ENCODE data around the gene SLC17A9. TPM values are rescaled to one million over a fixed set of nuclear protein-coding genes. Genes with fewer than 3 reads are reported as not detected.
"Not testable (repeated sequence)": the region's sequence is repeated elsewhere in the genome, so short reads cannot be mapped to it uniquely, and the experiment has no call there.

Gene SLC17A9
- total RNA-seq, 1 experiment from 2014 or later, result 37.6 TPM

GRCh38 chr20:62923059-62923668 is 29.3 kb upstream of the SLC17A9 start:
- Histone ChIP-seq H4K20me1 (ENCODE audit: insufficient read depth) (peaks cover 56% of the 10 kb centered on the region), H3K9ac (ENCODE audit: low read length) (peak overlapping the region; percentile 96), H3K4me3 (replicated peaks in 1 of 2; ENCODE audit: low read depth in 1 of 2, low read length in 2 of 2) (peak overlapping the region in 1 of 2 experiments; percentile 71; a peak in 1 of 4 replicates), H3K79me2 (ENCODE audit: insufficient read depth, low read length) (peaks cover 99% of the 10 kb centered on the region), H3K27ac (ENCODE audit: low read depth, low read length) (peak overlapping the region; percentile 10; the same call in 1 of the 2 replicates), H3K4me1 (ENCODE audit: control insufficient read depth in 1 of 2, insufficient read depth in 2 of 2, low read length in 2 of 2) (peaks cover 46 to 69% of the 10 kb centered on the region in 2 experiments), H3K4me2 (ENCODE audit: low read length) (peak overlapping the region; percentile 75)
- H3K9me2 ChIP-seq (ENCODE audit: insufficient read depth); CTCF ChIA-PET; BruUV-seq (replicated peaks); H3K9me3 ChIP-seq (ENCODE audit: control insufficient read depth in 1 of 2, insufficient read depth in 1 of 2, low read depth in 1 of 2, low read length in 2 of 2); H3K27me3 ChIP-seq (ENCODE audit: insufficient read depth, low read length); intact Hi-C loops (cut with micrococcal nuclease); H3K36me3 ChIP-seq (ENCODE audit: control insufficient read depth in 1 of 2, insufficient read depth in 2 of 2, low read length in 2 of 2); RAD21 ChIA-PET (ENCODE audit: low non-redundant PET in 1 of 2, low total read pairs in 2 of 2, uncharacterized antibody in 2 of 2, unreplicated experiment in 2 of 2); POLR2A ChIA-PET; H2AFZ ChIP-seq (ENCODE audit: low read depth, low read length, poor library complexity, severe bottlenecking): not testable (repeated sequence)
- peak; percentile 24; the same call in 1 of the 2 replicates for ATAC-seq
- TF ChIP-seq POLR2AphosphoS5 (IDR thresholded peaks at IDR 0.05; ENCODE audit: low read depth, low read length), result 0 out of 2 replicates have a peak, but pooled peaks have one; percentile 29
- peak; percentile 34 for TF ChIP-seq FOSL1 (IDR thresholded peaks at IDR 0.05; ENCODE audit: low read depth)
- 0 out of 2 replicates have a peak, but pooled peaks have one; percentile 22 for TF ChIP-seq JUND (IDR thresholded peaks at IDR 0.05)
- DNase-seq (ENCODE audit: low read depth, low spot score), result peak; percentile 43

GRCh38 chr20:62923669-62924441 is 28.7 kb upstream of the SLC17A9 start:
- no peaks in the 10 kb centered on the region for H3K9me3 ChIP-seq (ENCODE audit: control insufficient read depth in 1 of 2, insufficient read depth in 1 of 2, low read depth in 1 of 2, low read length in 2 of 2)
- no peak overlapping the region for H2AFZ ChIP-seq (ENCODE audit: low read depth, low read length, poor library complexity, severe bottlenecking)
- no peaks in the 10 kb centered on the region for H3K9me2 ChIP-seq (ENCODE audit: insufficient read depth)
- H4K20me1 ChIP-seq (ENCODE audit: insufficient read depth), result peaks cover 55% of the 10 kb centered on the region
- intact Hi-C loops (cut with micrococcal nuclease), result no loop called here
- H3K27me3 ChIP-seq (ENCODE audit: insufficient read depth, low read length), result no peaks in the 10 kb centered on the region
- peak overlapping the region; percentile 75 for H3K4me2 ChIP-seq (ENCODE audit: low read length)
- CTCF ChIA-PET, result no interaction called here
- peaks cover 46 to 65% of the 10 kb centered on the region in 2 experiments for H3K4me1 ChIP-seq (ENCODE audit: control insufficient read depth in 1 of 2, insufficient read depth in 2 of 2, low read length in 2 of 2)
- peaks cover 99% of the 10 kb centered on the region for H3K79me2 ChIP-seq (ENCODE audit: insufficient read depth, low read length)
- H3K4me3 ChIP-seq (replicated peaks in 1 of 2; ENCODE audit: low read depth in 1 of 2, low read length in 2 of 2), result peak overlapping the region; percentile 71 to 89; a peak in 3 of 4 replicates
- no peak overlapping the region for H3K27ac ChIP-seq (ENCODE audit: low read depth, low read length)
- POLR2A ChIA-PET, result no interaction called here
- peaks cover 0 to 3% of the 10 kb centered on the region in 2 experiments; a peak in 1 of 4 replicates for H3K36me3 ChIP-seq (ENCODE audit: control insufficient read depth in 1 of 2, insufficient read depth in 2 of 2, low read length in 2 of 2)
- H3K9ac ChIP-seq (ENCODE audit: low read length), result peak overlapping the region; percentile 96
- no TSS peak for BruUV-seq (replicated peaks)
- RAD21 ChIA-PET (ENCODE audit: low non-redundant PET in 1 of 2, low total read pairs in 2 of 2, uncharacterized antibody in 2 of 2, unreplicated experiment in 2 of 2), result no interaction called here
- DNase-seq (ENCODE audit: low read depth, low spot score) (no peak), ATAC-seq (no peak)
- TF ChIP-seq REST (IDR thresholded peaks at IDR 0.05; ENCODE audit: low read depth) (no peak), ZBTB33 (IDR thresholded peaks at IDR 0.05; ENCODE audit: extremely low read depth, insufficient replicate concordance, low read length) (no peak), JUND (IDR thresholded peaks at IDR 0.05) (no peak), SRF (IDR thresholded peaks at IDR 0.05; ENCODE audit: low read depth) (no peak), POLR2A (IDR thresholded peaks at IDR 0.05; ENCODE audit: borderline replicate concordance, extremely low read depth, insufficient read depth, insufficient read length) (no peak), SIN3A (IDR thresholded peaks at IDR 0.05; ENCODE audit: low read depth) (no peak), CBX3 (IDR thresholded peaks at IDR 0.05; ENCODE audit: low read depth) (no peak), SP1 (IDR thresholded peaks at IDR 0.05; ENCODE audit: low read depth) (no peak), EZH2phosphoT487 (IDR thresholded peaks at IDR 0.05; ENCODE audit: borderline replicate concordance) (no peak)
- TF ChIP-seq, protein P1, sequence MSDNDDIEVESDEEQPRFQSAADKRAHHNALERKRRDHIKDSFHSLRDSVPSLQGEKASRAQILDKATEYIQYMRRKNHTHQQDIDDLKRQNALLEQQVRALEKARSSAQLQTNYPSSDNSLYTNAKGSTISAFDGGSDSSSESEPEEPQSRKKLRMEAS (IDR thresholded peaks at IDR 0.05), result no peak
- TF ChIP-seq, protein P2, sequence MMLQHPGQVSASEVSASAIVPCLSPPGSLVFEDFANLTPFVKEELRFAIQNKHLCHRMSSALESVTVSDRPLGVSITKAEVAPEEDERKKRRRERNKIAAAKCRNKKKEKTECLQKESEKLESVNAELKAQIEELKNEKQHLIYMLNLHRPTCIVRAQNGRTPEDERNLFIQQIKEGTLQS (IDR thresholded peaks at IDR 0.05), result no peak
